GM19193 (cell line): Measurements from ENCODE around the gene DVL1.

Experiments
- POLR2A ChIP-seq: IDR thresholded peaks from 4 replicates; pipeline ENCODE4 v1.6.1; 2011; ENCODE audit not compliant: insufficient read depth, insufficient read length; ENCODE audit errors: extremely low read depth

DVL1 gene

GRCh38 chr1:1308756-1309250 is 40.4 kb downstream of the DVL1 start:
- no peak for TF ChIP-seq POLR2A

- TF ChIP-seq POLR2A, result peak; percentile 63
Observed at GRCh38 chr1:1307923-1308755, 41.1 kb downstream of the DVL1 start, which contains the start of the genes ACAP3 and PUSL1. Gene ACAP3, minus strand, starts transcription at chr1:1307930. Its CDS starts 115 bp downstream, at chr1:1307815. Gene PUSL1, plus strand, starts transcription at chr1:1308597. Its CDS starts 47 bp downstream, at chr1:1308644.

- TF ChIP-seq POLR2A, result no peak
Observed at GRCh38 chr1:1307261-1307922, 41.8 kb downstream of the DVL1 start.

GRCh38 chr1:1306661-1307260 is 42.5 kb downstream of the DVL1 start:
- TF ChIP-seq POLR2A, result no peak

GRCh38 chr1:1306070-1306660 is 43.1 kb downstream of the DVL1 start:
- no peak for TF ChIP-seq POLR2A

- peak; percentile 23 for TF ChIP-seq POLR2A
Observed at GRCh38 chr1:1305300-1306069, 43.7 kb downstream of the DVL1 start.

GRCh38 chr1:1304331-1305299 is 44.6 kb downstream of the DVL1 start:
- TF ChIP-seq POLR2A, result no peak

GRCh38 chr1:1303736-1304135 is 45.5 kb downstream of the DVL1 start:
- no peak for TF ChIP-seq POLR2A

- no peak for TF ChIP-seq POLR2A
Observed at GRCh38 chr1:1302951-1303509, 46.2 kb downstream of the DVL1 start.

- TF ChIP-seq POLR2A, result no peak
Observed at GRCh38 chr1:1302006-1302430, 47.2 kb downstream of the DVL1 start.

- no peak for TF ChIP-seq POLR2A
Observed at GRCh38 chr1:1300352-1300739, 48.9 kb downstream of the DVL1 start.

GRCh38 chr1:1299686-1300351 is 49.4 kb downstream of the DVL1 start:
- no peak for TF ChIP-seq POLR2A

- no peak for TF ChIP-seq POLR2A
Observed at GRCh38 chr1:1298861-1299685, 50.1 kb downstream of the DVL1 start.
